Lung (tissue), 12 donors: Measurements from ENCODE around the gene PHF21A. TPM values are rescaled to one million over a fixed set of nuclear protein-coding genes. Genes with fewer than 3 reads are reported as not detected.

Source experiments
- ATAC-seq: fragments of 200-7000 bp; cut with Tn5 transposase; one replicate; pipeline ENCODE4 v1.9.1; 2020; ENCODE audit warnings: moderate number of reproducible peaks; ENCODE audit not compliant: insufficient read depth, low FRiP score
- DNase-seq, 3 donors: peaks; one replicate each; pipeline ENCODE4 v3.0.0-alpha.2; 2013 to 2017
- H3K27ac ChIP-seq, 2 donors: one replicate each; pipeline ENCODE4 v1.5.1; 2013; ENCODE audit warnings: mild to moderate bottlenecking in 2 of 2, moderate library complexity in 2 of 2, control low read depth in 1 of 2, inconsistent platforms in 1 of 2, low read depth in 1 of 2, low read length in 1 of 2
- H3K27me3 ChIP-seq, 3 donors: one replicate each; pipeline ENCODE4 v1.5.1; 2013; ENCODE audit warnings: low read length in 2 of 3; ENCODE audit not compliant: control insufficient read depth in 3 of 3, insufficient read depth in 3 of 3
- H3K36me3 ChIP-seq, 4 donors: one replicate each; pipeline ENCODE4 v1.5.1; 2013; ENCODE audit warnings: low read length in 4 of 4, mild to moderate bottlenecking in 1 of 4, moderate library complexity in 1 of 4; ENCODE audit not compliant: control insufficient read depth in 4 of 4, insufficient read depth in 4 of 4
- H3K4me1 ChIP-seq, 5 donors: one replicate each; pipeline ENCODE4 v1.5.1; 2013; ENCODE audit warnings: low read length in 5 of 5, mild to moderate bottlenecking in 2 of 5, moderate library complexity in 1 of 5; ENCODE audit not compliant: control insufficient read depth in 5 of 5, insufficient read depth in 5 of 5
- H3K4me3 ChIP-seq: one replicate; pipeline ENCODE4 v1.5.1; 2013; ENCODE audit warnings: mild to moderate bottlenecking, control low read depth, moderate library complexity
- H3K9ac ChIP-seq, 2 donors: one replicate each; pipeline ENCODE4 v1.5.1; 2013; ENCODE audit warnings: low read length in 2 of 2, control low read depth in 1 of 2; ENCODE audit not compliant: insufficient read depth in 1 of 2
- H3K9me3 ChIP-seq, 4 donors: one replicate each; pipeline ENCODE4 v1.5.1; 2013; ENCODE audit warnings: low read length in 3 of 4, mild to moderate bottlenecking in 1 of 4, moderate library complexity in 1 of 4; ENCODE audit not compliant: control insufficient read depth in 4 of 4, insufficient read depth in 3 of 4
- CTCF ChIP-seq: IDR thresholded peaks from 2 replicates; pipeline ENCODE4 v1.5.1; 2012; ENCODE audit warnings: mild to moderate bottlenecking; ENCODE audit errors: control extremely low read depth, extremely low read depth
- WGBS, 2 donors: extraction: QIAGEN DNeasy Blood & Tissue Kit; methylation state at CpG; one replicate each; pipeline ENCODE4 v1.1.7; 2013; 5-methylcytosine and 5-hydroxymethylcytosine counted together
- polyA plus RNA-seq, 2 donors: library from polyadenylated mRNA; stranded (reverse); fragments of 200-250 nt; gene quantifications; one replicate each; pipeline ENCODE4 v1.2.1, GENCODE V29; 2013
- total RNA-seq, 2 donors: library from RNA; depleted of rRNA in 1 of 2; stranded (reverse); fragments of >200 nt in 1 of 2; gene quantifications; one replicate each; pipeline ENCODE4 v1.2.1, GENCODE V29; 2014 to 2021
- donor health status: control.
- donor health status: control.
- donor health status: Bipolar disorder and iron deficiency.
- donor health status: healthy.
- donor health status: DM: yes; HTN: yes; CAD: no.

Gene PHF21A
- total and polyA plus RNA-seq, 4 donors: 16.2 to 57.0 (median 29.9) TPM

GRCh38 chr11:45904309-45904915 is 216.8 kb downstream of the PHF21A start:
- Histone ChIP-seq H3K36me3 (peaks cover 0 to 9% (median 3%) of the 10 kb centered on the region in 4 donors), H3K27ac (no peak overlapping the region), H3K27me3 (no peaks in the 10 kb centered on the region), H3K4me1 (peaks cover 0 to 27% (median 6%) of the 10 kb centered on the region in 5 donors), H3K9ac (no peak overlapping the region), H3K4me3 (no peak overlapping the region), H3K9me3 (no peaks in the 10 kb centered on the region)
- DNase-seq (no peak), ATAC-seq (no peak)
- WGBS, 2 donors: 85 to 86% methylated on average over 15 of the region's 15 CpGs
- no peak for TF ChIP-seq CTCF

GRCh38 chr11:45902452-45903380 is 218.5 kb downstream of the PHF21A start:
- no peak overlapping the region for H3K9ac ChIP-seq
- H3K4me3 ChIP-seq: no peak overlapping the region
- DNase-seq (peak; percentile 27 to 49 (median 30)), ATAC-seq (no peak)
- whole genome bisulfite sequencing, 2 donors: 91 to 92% methylated on average over 56 of the region's 56 CpGs
- H3K4me1 ChIP-seq: peaks cover 4 to 25% (median 10%) of the 10 kb centered on the region in 5 donors
- H3K9me3 ChIP-seq: no peaks in the 10 kb centered on the region
- H3K27ac ChIP-seq: no peak overlapping the region
- H3K27me3 ChIP-seq: peaks cover 0 to 2% (median 0%) of the 10 kb centered on the region in 3 donors
- peaks cover 0 to 6% (median 1%) of the 10 kb centered on the region in 4 donors for H3K36me3 ChIP-seq
- no peak for TF ChIP-seq CTCF

GRCh38 chr11:45901626-45902025 is 219.6 kb downstream of the PHF21A start:
- ATAC-seq (no peak), DNase-seq (no peak)
- Histone ChIP-seq H3K4me1 (peaks cover 4 to 27% (median 10%) of the 10 kb centered on the region in 5 donors), H3K9ac (no peak overlapping the region), H3K36me3 (peaks cover 0 to 6% (median 1%) of the 10 kb centered on the region in 4 donors), H3K9me3 (no peaks in the 10 kb centered on the region), H3K4me3 (no peak overlapping the region), H3K27me3 (peaks cover 0 to 2% (median 0%) of the 10 kb centered on the region in 3 donors), H3K27ac (no peak overlapping the region)
- TF ChIP-seq CTCF: no peak
- 84 to 85% methylated on average over 6 of the region's 6 CpGs for WGBS, 2 donors
